ENCODE measurements around the gene STAMBPL1.

The STAMBPL1 gene

DNA sequence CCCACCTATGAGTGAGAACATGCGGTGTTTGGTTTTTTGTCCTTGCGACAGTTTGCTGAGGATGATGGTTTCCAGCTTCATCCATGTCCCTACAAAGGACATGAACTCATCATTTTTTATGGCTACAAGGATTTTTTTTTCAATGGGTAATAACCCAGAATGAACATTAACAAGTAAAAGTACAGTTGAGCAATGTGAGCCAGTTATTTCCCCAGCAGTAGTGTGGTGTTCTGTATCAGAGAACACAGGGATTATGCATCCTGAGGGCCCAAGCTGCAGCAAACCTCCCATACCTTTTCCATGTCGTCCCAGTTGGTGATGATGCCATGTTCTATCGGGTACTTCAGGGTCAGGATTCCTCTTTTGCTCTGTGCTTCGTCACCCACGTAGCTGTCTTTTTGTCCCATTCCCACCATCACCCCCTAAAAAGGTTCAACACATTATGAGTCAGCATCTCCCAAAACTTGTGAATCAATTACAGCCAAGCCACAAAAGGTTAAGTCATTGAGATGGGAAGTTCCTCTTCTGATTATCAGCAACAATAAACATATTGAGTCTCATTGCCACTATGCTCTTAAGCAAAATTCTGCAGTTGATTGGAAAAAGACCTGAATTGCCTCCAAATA lies 67.0 kb downstream of the STAMBPL1 start:
- DNase-seq (ENCODE audit: extremely low read depth in 1 of 2, low read depth in 1 of 2), result no peak

DNA sequence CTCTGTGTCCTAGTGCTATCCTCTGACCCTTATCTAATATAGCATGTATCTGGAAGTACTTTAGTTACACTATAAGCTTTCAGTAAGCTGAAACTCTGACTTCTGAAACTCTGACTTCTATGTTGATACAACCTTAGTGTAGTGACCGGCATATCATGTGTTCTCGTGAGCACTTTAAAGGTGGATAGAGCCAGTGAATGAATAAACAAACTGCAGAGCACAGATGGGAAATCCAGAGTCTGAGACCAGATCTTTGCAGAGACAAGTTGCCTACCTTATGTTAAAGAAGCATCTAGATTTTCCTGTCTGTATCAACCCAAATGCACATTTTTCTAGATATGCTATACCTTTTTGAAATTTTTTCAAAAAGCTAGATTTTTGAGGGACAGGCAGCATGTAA lies 69.0 kb downstream of the STAMBPL1 start:
- DNase-seq (ENCODE audit: extremely low read depth in 1 of 2, low read depth in 1 of 2), result no peak

DNA sequence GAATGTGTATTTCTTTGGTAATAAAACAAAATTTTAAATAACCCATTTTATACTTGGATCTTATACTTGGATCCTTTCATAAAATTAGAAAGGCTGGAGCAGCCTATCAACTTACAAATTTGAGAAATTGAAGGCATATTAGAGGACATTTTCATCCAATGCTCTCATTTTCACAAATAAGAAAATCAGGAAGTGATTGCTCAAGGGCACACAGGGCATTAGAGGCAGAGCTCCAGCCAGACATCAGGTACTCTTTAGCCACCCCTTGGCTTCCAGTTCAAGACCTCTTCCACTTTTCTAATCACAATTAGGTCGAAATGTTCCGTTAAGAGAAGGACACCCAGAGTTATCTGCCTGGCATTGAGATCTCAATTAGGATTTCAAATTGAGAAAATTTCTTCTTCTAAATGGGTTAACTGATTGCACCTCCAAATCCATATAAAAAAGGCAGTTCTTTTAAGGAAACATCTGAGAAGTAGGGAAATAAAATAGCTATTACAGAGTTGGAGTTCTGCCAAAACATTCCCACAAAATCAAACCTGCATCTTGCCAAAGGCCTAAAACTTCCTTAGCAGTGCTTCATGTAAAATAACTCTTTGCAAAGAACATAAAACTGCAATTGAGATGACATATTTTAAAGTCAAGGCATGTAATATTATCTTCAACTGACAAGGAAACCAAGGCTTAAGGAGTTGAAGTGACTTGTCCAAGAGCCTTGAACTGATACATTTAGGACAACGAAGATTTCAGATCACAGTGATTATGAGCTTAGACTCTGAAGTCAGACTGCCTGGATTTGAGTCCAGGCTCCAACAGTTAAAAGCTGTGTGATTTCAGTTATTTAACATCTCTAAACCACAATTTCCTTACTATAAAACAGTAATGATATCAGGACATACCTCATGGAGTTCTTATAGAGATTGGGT lies 70.1 kb downstream of the STAMBPL1 start:
- DNase-seq (ENCODE audit: extremely low read depth in 1 of 2, low read depth in 1 of 2), result no peak

DNA sequence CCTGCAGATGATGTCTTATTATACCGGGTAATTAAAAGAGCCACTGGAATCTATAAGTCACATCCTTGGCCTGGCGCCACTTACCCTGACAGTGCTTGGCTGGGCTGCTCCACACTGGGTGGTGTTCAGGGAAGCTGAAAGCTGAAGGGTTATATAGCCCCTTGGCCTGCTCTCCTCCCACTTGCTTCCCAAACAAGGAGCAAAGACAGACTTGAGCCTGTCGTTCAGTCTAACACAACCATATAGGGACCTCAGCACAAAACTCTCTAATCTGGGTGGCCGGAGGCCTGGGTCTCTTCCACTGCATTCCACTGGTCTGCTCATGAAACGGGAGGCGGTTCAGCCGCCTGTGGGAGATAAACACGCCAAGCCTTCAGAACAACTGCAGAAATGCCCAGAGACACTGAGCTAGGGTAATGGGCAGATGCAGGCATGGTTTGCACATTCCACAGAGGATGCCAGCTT lies 72.6 kb downstream of the STAMBPL1 start, which contains the start of gene ACTA2:
Gene ACTA2, minus strand, starts transcription at position 127 of the 465 bp plus-strand sequence. CDS start 3,843 bp downstream, outside the sequence.
- no peak for DNase-seq (ENCODE audit: extremely low read depth in 1 of 2, low read depth in 1 of 2)

DNA sequence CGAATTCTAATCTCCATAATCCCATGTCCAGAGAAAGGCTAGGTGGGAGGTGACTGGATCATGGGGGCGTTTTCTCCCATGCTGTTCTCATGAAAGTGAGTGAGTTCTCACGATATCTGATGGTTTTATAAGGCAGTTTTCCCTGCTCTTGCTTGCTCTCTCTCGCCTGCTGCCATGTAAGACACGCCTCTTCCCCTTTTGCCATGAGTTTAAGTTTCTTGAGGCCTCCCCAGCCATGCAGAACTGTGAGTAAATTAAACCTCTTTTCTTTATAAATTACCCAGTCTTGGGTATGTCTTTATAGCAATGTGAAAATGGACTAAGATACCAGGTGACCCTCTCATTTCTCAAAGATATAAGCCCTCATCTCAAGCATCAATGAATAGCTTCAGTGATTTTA lies 73.6 kb downstream of the STAMBPL1 start:
- no peak for DNase-seq (ENCODE audit: extremely low read depth in 1 of 2, low read depth in 1 of 2)

DNA sequence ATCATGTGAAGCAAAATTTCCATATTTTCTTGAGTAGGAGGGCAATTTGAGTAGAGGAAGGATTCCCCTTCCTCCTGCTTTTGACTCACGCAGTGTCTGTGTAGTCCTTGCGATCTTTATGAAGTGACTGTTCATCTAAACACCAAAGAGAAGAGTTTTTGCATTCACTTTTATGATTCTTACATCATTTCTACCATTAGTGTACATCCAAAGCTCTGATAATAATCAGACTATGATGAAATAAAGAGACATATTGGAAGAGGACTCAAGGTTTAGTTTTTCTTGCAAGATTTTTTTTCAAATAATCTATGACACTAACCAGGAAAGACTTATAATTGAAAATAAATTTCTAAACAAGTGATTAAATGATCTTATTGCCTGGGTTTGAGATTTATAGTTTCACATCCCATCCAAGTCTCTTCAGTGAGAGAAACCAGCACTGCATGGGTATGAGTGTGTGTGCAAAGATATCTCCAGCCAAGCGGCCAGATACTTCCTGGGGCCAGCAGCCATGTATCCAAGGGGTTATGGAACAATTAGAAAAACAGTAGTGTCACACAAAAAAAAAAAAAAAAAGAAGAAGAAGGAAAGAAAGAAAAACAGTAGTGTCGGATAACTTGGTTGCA lies 74.5 kb downstream of the STAMBPL1 start:
- DNase-seq (ENCODE audit: extremely low read depth in 1 of 2, low read depth in 1 of 2), result no peak

DNA sequence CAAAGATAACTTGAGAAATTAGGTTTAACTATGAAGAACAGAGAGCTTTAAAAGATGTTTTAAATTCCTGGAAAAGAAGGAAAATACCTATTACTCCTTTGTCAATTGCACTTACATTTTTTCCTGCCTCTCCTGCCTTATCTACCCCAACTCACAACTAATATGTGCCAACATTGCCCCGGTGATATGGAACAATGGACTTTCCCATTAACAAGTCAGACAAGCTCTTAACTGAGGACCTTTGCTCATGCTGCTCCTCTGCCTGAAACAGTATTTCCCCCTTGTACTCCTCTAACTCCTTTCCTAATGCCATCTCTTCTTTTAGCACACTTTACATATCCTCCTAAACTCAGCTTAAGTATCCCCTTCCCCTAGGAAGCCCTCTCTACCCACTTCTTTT lies 77.3 kb downstream of the STAMBPL1 start:
- DNase-seq (ENCODE audit: extremely low read depth in 1 of 2, low read depth in 1 of 2), result no peak

DNA sequence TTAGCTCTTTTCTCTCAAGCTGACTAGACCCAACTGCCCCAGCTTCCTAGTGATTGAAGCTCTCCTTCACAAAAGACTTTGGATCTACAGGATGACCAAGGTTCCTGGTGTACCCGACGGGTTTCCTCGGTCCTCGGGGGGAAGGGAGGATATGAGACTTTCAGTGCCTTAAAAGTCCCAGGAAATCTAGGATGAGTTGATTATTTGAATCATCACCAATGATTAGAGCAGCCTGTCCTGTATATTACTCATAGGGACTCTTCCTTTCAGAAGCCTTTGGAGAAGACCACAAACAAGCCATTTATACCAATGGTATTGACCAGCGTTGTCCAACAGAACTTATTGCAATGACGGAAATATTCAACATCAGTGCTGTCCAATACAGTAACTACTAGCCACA lies 78.7 kb downstream of the STAMBPL1 start:
- DNase-seq (ENCODE audit: extremely low read depth in 1 of 2, low read depth in 1 of 2), result no peak

DNA sequence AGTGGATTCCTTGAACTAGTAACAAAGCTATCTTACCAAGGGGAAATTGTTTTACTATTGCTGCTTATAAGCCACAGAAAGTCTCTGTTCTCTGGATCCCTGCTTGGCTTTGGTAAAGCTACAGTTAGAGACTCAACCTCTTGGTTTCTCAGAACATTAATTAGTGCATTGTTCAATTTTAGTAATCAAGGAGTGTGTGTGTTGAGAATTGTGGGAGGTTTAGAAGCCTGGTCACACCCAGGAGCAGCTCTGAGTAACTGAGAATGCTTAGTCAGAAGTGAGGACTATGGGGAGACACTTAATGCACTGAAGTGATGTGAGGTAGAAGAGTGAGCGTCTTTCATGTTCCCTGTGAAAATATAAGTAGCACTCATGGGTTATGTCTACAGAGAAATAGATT lies 80.8 kb downstream of the STAMBPL1 start:
- DNase-seq (ENCODE audit: extremely low read depth in 1 of 2, low read depth in 1 of 2), result no peak

DNA sequence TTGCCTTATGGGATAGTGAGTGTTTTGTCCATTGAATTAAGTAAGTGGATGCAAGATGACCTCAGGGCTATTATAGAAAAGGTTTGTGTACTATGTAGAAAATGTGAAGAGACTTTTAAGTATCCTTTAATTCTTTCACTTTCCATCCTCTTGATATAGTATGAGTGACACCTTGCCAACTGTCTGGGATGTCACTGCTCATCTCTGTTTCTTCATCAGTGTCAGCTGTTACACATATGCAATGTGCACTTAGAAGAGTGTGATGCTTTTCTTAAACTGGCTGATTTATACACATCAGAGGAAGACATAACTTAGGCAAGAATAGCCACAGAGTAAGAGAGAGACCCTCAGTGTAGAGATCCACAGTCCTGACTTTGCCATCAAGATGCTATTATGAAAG lies 81.2 kb downstream of the STAMBPL1 start:
- DNase-seq (ENCODE audit: extremely low read depth in 1 of 2, low read depth in 1 of 2), result no peak

DNA sequence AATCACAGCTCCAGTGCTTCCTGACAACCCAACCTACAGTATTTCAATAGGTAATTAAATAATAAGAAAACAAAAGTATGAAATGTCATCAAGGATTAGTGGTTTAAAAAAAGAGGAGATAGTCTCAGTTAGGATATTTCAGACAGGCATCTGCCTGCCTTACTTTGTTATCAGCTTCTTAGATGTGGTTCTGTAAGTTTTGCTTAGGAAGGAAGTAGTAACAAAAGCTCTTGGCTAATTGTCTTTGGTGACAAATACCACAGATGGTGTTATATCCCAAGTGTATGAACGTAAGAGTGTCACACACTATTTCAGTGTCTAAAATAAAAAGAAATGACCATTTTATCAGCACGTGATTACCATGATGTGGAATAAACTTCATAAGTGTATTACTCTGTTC lies 82.3 kb downstream of the STAMBPL1 start:
- no peak for DNase-seq (ENCODE audit: extremely low read depth in 1 of 2, low read depth in 1 of 2)

DNA sequence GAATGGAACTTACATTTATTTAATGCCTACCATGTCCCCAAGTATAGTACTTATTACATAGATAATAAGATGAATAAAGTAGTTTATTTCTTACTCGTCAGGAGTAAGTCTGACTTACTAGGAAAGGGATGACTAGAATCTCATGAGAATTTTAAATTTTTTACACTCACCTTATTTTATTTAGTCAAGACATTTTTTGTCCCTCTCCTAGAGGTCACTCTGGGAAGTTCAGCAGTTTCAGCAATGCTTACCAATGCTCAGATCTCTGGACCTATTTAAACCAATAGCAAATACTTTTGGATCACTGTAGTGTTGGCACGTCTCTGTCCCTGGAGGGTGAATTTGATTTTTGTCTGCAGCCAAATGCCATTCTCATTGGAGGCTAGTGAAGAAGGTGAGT lies 83.3 kb downstream of the STAMBPL1 start:
- DNase-seq (ENCODE audit: extremely low read depth in 1 of 2, low read depth in 1 of 2), result no peak

DNA sequence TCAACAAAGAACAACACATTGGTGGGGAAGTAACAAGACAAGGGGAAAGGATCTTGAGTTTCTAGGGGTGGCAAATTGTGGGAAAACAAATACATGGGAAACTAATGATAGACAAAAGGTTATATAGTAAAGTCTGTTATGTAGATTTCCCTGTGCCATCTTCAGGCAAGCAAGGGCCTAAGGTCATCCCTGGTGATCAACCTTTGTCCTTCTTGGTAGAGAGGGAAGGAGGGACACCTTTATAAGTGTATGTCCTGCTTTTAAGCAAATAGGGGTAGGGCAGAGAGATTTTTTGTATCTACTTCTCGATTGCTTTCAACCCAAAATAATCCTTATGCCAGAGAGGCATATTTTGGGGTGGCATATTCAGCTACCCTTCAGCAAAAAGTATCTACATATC lies 84.3 kb downstream of the STAMBPL1 start:
- no peak for DNase-seq (ENCODE audit: extremely low read depth in 1 of 2, low read depth in 1 of 2)

DNA sequence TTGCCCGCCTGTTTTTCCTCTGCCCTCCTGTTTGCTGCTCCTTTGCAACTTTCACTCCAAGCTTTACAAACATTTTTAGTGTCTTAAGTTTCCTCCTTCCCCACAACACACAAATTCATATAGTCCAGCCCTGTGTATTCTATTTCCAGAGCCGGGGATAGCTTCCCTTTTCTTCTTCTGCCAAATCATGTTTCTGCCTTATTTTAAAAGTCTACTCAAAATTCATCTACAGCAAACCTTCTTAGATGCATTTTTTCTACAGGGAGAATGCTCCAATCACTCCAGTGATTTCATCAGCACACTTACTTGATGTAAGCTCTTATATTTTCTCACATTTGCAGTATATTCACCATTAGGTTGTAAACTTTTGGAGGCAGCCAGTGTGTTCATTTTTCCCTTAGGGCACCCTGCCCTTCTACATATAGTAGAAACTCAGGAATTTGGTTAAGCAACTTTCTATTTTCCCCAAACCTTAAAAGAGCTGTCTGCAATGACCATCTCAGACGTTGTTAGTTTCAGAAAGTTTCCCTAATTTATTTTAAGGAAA lies 84.9 kb downstream of the STAMBPL1 start:
- no peak for DNase-seq (ENCODE audit: extremely low read depth in 1 of 2, low read depth in 1 of 2)

DNA sequence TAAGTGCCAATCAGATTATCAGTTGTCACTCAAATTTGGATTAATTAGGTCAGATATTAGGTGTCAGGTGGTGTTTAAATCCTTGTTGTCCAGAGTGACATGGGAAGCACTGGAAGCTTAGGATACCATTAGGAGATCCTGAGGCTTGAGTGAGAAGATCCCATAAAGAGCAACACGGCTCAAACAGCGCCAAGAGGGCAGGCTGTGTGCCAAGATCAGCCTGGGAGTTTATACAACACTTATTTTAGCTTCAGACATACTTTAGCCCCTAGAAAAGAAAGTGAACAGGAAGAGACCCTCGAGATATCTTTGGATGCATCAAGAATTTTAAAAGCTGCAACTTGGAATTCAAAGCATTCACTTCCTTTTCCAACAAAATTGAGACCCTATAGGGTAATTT lies 86.8 kb downstream of the STAMBPL1 start:
- no peak for DNase-seq (ENCODE audit: extremely low read depth in 1 of 2, low read depth in 1 of 2)

DNA sequence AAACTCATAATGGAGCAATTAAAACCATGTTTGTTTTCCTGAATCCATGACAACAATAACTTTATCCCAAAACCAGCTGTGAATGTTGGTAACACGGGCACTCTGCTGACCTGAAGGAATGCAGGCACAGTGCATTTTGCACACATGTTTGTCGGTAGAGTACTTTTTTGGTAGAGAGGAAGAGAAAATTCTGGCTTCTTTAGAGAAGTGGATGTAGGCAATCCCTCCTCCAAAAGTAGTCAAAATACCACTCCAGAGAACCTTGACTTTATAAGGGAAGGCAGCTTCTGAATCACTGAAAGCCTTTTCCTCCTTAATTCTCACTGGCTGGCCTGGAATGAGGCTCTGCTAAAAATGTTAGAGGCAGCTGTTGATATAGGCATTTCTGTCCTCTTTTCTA lies 88.3 kb downstream of the STAMBPL1 start:
- DNase-seq (ENCODE audit: extremely low read depth in 1 of 2, low read depth in 1 of 2), result no peak

DNA sequence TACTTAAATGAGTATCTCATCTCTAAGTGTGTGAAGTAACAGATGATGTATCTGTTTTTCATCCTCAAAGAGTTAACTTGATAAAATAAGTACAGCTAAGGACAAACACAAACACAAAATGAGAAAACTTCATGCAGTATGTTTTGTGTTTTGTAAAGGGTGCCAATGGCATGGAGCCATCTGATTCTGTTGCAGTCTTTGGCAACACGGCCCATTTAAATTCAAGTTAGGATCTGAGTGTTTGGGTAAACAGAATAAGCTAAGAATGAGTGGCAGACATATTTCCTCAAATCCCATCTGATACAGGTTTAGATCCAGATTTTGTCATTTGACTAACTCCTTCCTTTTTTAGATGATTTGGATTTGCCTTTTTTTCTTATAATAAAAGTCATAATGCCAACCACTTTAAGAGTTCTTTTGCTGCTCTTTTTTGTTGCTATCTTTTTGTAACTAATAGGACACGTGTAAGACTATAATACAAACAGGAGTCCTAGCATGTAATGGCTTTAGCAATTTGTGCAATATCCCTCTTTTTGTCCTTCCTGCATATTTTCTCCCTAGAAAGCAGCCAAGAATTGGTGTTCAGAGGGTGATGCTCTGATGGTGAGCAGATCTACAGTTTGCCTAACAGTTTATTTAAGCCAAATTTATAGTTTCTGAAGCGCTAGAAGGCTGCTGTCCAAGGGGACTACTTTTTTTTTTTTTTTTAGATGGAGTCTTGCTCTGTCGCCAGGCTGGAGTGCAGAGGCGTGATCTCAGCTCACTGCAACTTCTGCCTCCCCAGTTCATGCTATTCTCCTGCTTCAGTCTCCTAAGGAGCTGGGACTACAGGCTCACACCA lies 91.4 kb downstream of the STAMBPL1 start:
- DNase-seq (ENCODE audit: extremely low read depth in 1 of 2, low read depth in 1 of 2), result no peak

All from activated CD8-positive, alpha-beta memory T cell treated with anti-CD3 and anti-CD28 coated beads for 1 hour (primary cell).